H1 (cell line): ENCODE data around the gene ANKS1B. TPM values are rescaled to one million over a fixed set of nuclear protein-coding genes. Genes with fewer than 3 reads are reported as not detected.

Experiments
- CTCF ChIA-PET: fragments of 300-600 bp; sonication (Branson Sonifier 250); formaldehyde crosslinking; loops from one replicate; lab custom pipeline; 2021; ENCODE audit not compliant: partially characterized antibody; lab: Charles Lee
- POLR2A ChIA-PET: fragments of 300-600 bp; sonication (Branson Sonifier 250); formaldehyde crosslinking; loops from one replicate; lab custom pipeline; 2021; ENCODE audit warnings: inconsistent platforms; ENCODE audit not compliant: partially characterized antibody; lab: Charles Lee
- DNase-seq, 2 experiments: peaks; one replicate each; pipeline versions ENCODE4 v3.0.0 to v3.0.0-alpha.2; 2010 to 2022; ENCODE audit warnings: low spot score in 2 of 2, low read depth in 1 of 2, mixed read lengths in 1 of 2
- FAIRE-seq: peaks from 2 replicates; lab custom pipeline; 2011; peaks lifted over from hg19 to GRCh38; lab: Jason Lieb, UNC
- H2AFZ ChIP-seq: 2 replicates; pipeline ENCODE4 v1.8.1; 2012; ENCODE audit warnings: low read length, inconsistent platforms
- H2AK5ac ChIP-seq: 2 replicates; pipeline ENCODE4 v1.6.1; 2013; ENCODE audit warnings: low read depth, low read length
- H2BK120ac ChIP-seq: replicated peaks from 2 replicates; pipeline ENCODE3; 2013; ENCODE audit warnings: low read depth, low read length, inconsistent platforms
- H2BK12ac ChIP-seq: 2 replicates; pipeline ENCODE4 v1.6.1; 2013; ENCODE audit warnings: low read depth, low read length
- H2BK15ac ChIP-seq: 2 replicates; pipeline ENCODE4 v1.6.1; 2013; ENCODE audit warnings: low read length
- H2BK20ac ChIP-seq: 2 replicates; pipeline ENCODE4 v1.6.1; 2013; ENCODE audit warnings: low read length
- H2BK5ac ChIP-seq: 2 replicates; pipeline ENCODE4 v1.6.1; 2013; ENCODE audit warnings: low read depth, low read length
- H3K14ac ChIP-seq: 2 replicates; pipeline ENCODE4 v1.6.1; 2013; ENCODE audit warnings: inconsistent platforms; ENCODE audit not compliant: insufficient read length
- H3K18ac ChIP-seq: 2 replicates; pipeline ENCODE4 v1.6.1; 2013; ENCODE audit warnings: low read length; ENCODE audit errors: extremely low read depth
- H3K23ac ChIP-seq: 2 replicates; pipeline ENCODE4 v1.6.1; 2013; ENCODE audit warnings: inconsistent platforms; ENCODE audit not compliant: insufficient read length
- H3K23me2 ChIP-seq: 2 replicates; pipeline ENCODE4 v1.6.1; 2013; ENCODE audit warnings: low read depth, low read length
- H3K27ac ChIP-seq: 2 replicates; pipeline ENCODE4 v1.6.1; 2011; ENCODE audit warnings: low read depth, low read length, inconsistent platforms
- H3K27me3 ChIP-seq, 4 experiments: replicated peaks in 1 of 4; 1 replicate in 1 of 4; 2 replicates in 3 of 4; pipeline versions ENCODE4 v1.6.1 to v1.8.1; 2011 to 2013; ENCODE audit warnings: low read length in 3 of 4, mild to moderate bottlenecking in 3 of 4, inconsistent platforms in 2 of 4, mixed read lengths in 2 of 4, moderate library complexity in 1 of 4; ENCODE audit not compliant: control insufficient read depth in 3 of 4, insufficient read depth in 3 of 4; ENCODE audit errors: extremely low read depth in 1 of 4
- H3K36me3 ChIP-seq, 4 experiments: 2 replicates each; pipeline versions ENCODE4 v1.6.1 to v1.8.1; 2011 to 2013; ENCODE audit warnings: mild to moderate bottlenecking in 4 of 4, low read length in 3 of 4, moderate library complexity in 2 of 4, control low read depth in 1 of 4, inconsistent platforms in 1 of 4; ENCODE audit not compliant: insufficient read depth in 4 of 4, control insufficient read depth in 2 of 4
- H3K4ac ChIP-seq: replicated peaks from 2 replicates; pipeline ENCODE3; 2013; ENCODE audit warnings: low read length, low read depth, mixed read lengths, inconsistent platforms; ENCODE audit not compliant: insufficient read length
- H3K4me1 ChIP-seq, 4 experiments: replicated peaks in 1 of 4; 1 replicate in 1 of 4; 2 replicates in 3 of 4; pipeline versions ENCODE4 v1.6.1 to v1.8.1; 2011 to 2013; ENCODE audit warnings: low read length in 3 of 4, inconsistent platforms in 2 of 4, mixed read lengths in 1 of 4; ENCODE audit not compliant: insufficient read depth in 4 of 4, control insufficient read depth in 3 of 4
- H3K4me2 ChIP-seq, 2 experiments: 2 replicates each; pipeline versions ENCODE4 v1.6.1 to v1.8.1; 2011 to 2013; ENCODE audit warnings: low read depth in 2 of 2, low read length in 2 of 2, control low read depth in 1 of 2, inconsistent platforms in 1 of 2, mild to moderate bottlenecking in 1 of 2; ENCODE audit not compliant: insufficient read depth in 1 of 2
- H3K4me3 ChIP-seq, 4 experiments: fragments of 200-600, 300-600 bp in 1 of 4; sonication (generic), shearing (Covaris generic), sonication (Bioruptor Twin) in 1 of 4; 2 replicates each; pipeline versions ENCODE4 v1.5.1 to v1.8.1; 2011 to 2016; ENCODE audit warnings: low read length in 4 of 4, low read depth in 3 of 4, control low read depth in 2 of 4, inconsistent platforms in 2 of 4, mild to moderate bottlenecking in 2 of 4, mixed read lengths in 1 of 4, moderate library complexity in 1 of 4; ENCODE audit not compliant: insufficient read depth in 2 of 4; ENCODE audit errors: extremely low read depth in 1 of 4
- H3K56ac ChIP-seq: replicated peaks from 2 replicates; pipeline ENCODE3; 2013; ENCODE audit warnings: low read depth, mild to moderate bottlenecking, mixed read lengths, low read length, inconsistent platforms; ENCODE audit not compliant: insufficient read length
- H3K79me1 ChIP-seq: 2 replicates; pipeline ENCODE4 v1.6.1; 2013; ENCODE audit warnings: low read depth, low read length, control low read depth
- H3K79me2 ChIP-seq, 2 experiments: 2 replicates each; pipeline versions ENCODE4 v1.6.1 to v1.8.1; 2012 to 2013; ENCODE audit warnings: low read length in 2 of 2, mild to moderate bottlenecking in 2 of 2, inconsistent platforms in 1 of 2; ENCODE audit not compliant: insufficient read depth in 2 of 2, control insufficient read depth in 1 of 2
- H3K9ac ChIP-seq, 4 experiments: replicated peaks in 1 of 4; 1 replicate in 1 of 4; 2 replicates in 3 of 4; pipeline versions ENCODE4 v1.6.1 to v1.8.1; 2011 to 2013; ENCODE audit warnings: low read depth in 3 of 4, low read length in 3 of 4, control low read depth in 2 of 4, mild to moderate bottlenecking in 2 of 4, moderate library complexity in 2 of 4, inconsistent platforms in 1 of 4; ENCODE audit errors: extremely low read depth in 1 of 4
- H3K9me3 ChIP-seq, 2 experiments: 2 replicates each; pipeline versions ENCODE4 v1.6.1 to v1.8.1; 2012 to 2013; ENCODE audit warnings: mild to moderate bottlenecking in 2 of 2, moderate library complexity in 2 of 2, control low read depth in 1 of 2, inconsistent platforms in 1 of 2, low read depth in 1 of 2, low read length in 1 of 2, mixed read lengths in 1 of 2; ENCODE audit not compliant: insufficient read depth in 2 of 2
- H4K20me1 ChIP-seq, 2 experiments: replicated peaks in 1 of 2; 2 replicates each; pipeline versions ENCODE3 to v1.8.1; 2011 to 2013; ENCODE audit warnings: inconsistent platforms in 2 of 2, low read length in 2 of 2, mild to moderate bottlenecking in 1 of 2; ENCODE audit not compliant: insufficient read depth in 2 of 2, control insufficient read depth in 1 of 2
- H4K5ac ChIP-seq: 2 replicates; pipeline ENCODE4 v1.6.1; 2013; ENCODE audit warnings: low read length, low read depth, mixed read lengths, inconsistent platforms; ENCODE audit not compliant: insufficient read length
- H4K8ac ChIP-seq: 2 replicates; pipeline ENCODE4 v1.8.0; 2013; ENCODE audit warnings: mild to moderate bottlenecking, moderate library complexity, low read length, inconsistent platforms; ENCODE audit not compliant: insufficient read depth; ENCODE audit errors: extremely low read depth
- H4K91ac ChIP-seq: replicated peaks from 2 replicates; pipeline ENCODE3; 2013; ENCODE audit warnings: low read length, mixed read lengths, inconsistent platforms; ENCODE audit not compliant: insufficient read length
- BACH1 ChIP-seq: IDR thresholded peaks from 2 replicates; pipeline ENCODE4 v1.6.1; 2012; ENCODE audit warnings: low read length, improper control_type of control experiment
- BCL11A ChIP-seq, 2 experiments: IDR thresholded peaks; one replicate each; pipeline ENCODE4 v1.6.1; 2011; ENCODE audit warnings: low read depth in 2 of 2, low read length in 2 of 2, mild to moderate bottlenecking in 2 of 2
- EP300 ChIP-seq, 2 experiments: IDR thresholded peaks; 1 replicate in 1 of 2; 2 replicates in 1 of 2; pipeline ENCODE4 v1.6.1; 2011 to 2012; ENCODE audit warnings: low read depth in 2 of 2, low read length in 2 of 2, mild to moderate bottlenecking in 2 of 2, borderline replicate concordance in 1 of 2, inconsistent platforms in 1 of 2, moderate library complexity in 1 of 2
- GTF2F1 ChIP-seq: IDR thresholded peaks from 2 replicates; pipeline ENCODE4 v1.6.1; 2012; ENCODE audit warnings: low read depth, low read length, improper control_type of control experiment, borderline replicate concordance
- HDAC2 ChIP-seq, 2 experiments: fragments of 300-600 bp in 1 of 2; sonication (generic) in 1 of 2; IDR thresholded peaks; 2 replicates each; pipeline ENCODE4 v1.6.1; 2011 to 2012; ENCODE audit warnings: low read depth in 2 of 2, low read length in 2 of 2, mild to moderate bottlenecking in 2 of 2, moderate library complexity in 2 of 2, borderline replicate concordance in 1 of 2, inconsistent platforms in 1 of 2
- HDAC6 ChIP-seq: IDR thresholded peaks from one replicate; pipeline ENCODE4 v1.7.1; 2012; ENCODE audit warnings: low read depth, mild to moderate bottlenecking, inconsistent platforms, low read length, moderate library complexity
- MAX ChIP-seq: IDR thresholded peaks from 2 replicates; pipeline ENCODE4 v1.6.1; 2012; ENCODE audit warnings: inconsistent platforms
- NRF1 ChIP-seq: IDR thresholded peaks from 2 replicates; pipeline ENCODE4 v1.6.1; 2011; ENCODE audit warnings: mild to moderate bottlenecking, low read depth, low read length, improper control_type of control experiment
- RAD21 ChIP-seq, 2 experiments: IDR thresholded peaks in 1 of 2; conservative IDR thresholded peaks in 1 of 2; 2 replicates each; pipeline ENCODE4 v1.6.1; 2011; ENCODE audit warnings: low read depth in 2 of 2, low read length in 2 of 2, improper control_type of control experiment in 1 of 2, inconsistent platforms in 1 of 2, mild to moderate bottlenecking in 1 of 2, moderate library complexity in 1 of 2
- RXRA ChIP-seq: IDR thresholded peaks from 2 replicates; pipeline ENCODE4 v1.6.1; 2011; ENCODE audit warnings: low read depth, mild to moderate bottlenecking, low read length, moderate library complexity; ENCODE audit not compliant: insufficient read depth
- YY1 ChIP-seq: IDR thresholded peaks from 2 replicates; pipeline ENCODE4 v1.6.1; 2011; ENCODE audit warnings: low read depth, mild to moderate bottlenecking, low read length
- WGBS, 2 experiments: shearing (Covaris generic) in 1 of 2; methylation state at CpG; one replicate each; pipeline versions ENCODE4 v1.1.6 to v1.1.7; 2013 to 2015; ENCODE audit warnings: low lambda C conversion rate in 2 of 2, mixed read lengths in 2 of 2, inconsistent platforms in 1 of 2, low coverage in 1 of 2, missing lambda C conversion rate in 1 of 2; ENCODE audit not compliant: insufficient replicate concordance in 2 of 2, insufficient coverage in 1 of 2, insufficient read length in 1 of 2; ENCODE audit errors: extremely low coverage in 1 of 2, missing lambda C conversion rate in 1 of 2; 5-methylcytosine and 5-hydroxymethylcytosine counted together
- polyA plus RNA-seq, 7 experiments: library from polyadenylated mRNA; depleted of rRNA in 3 of 7; stranded (reverse) in 5 of 7; unstranded in 2 of 7; fragments of >200 nt in 5 of 7; fragments of 200-250 nt in 2 of 7; gene quantifications; 1 replicate in 5 of 7; 2 replicates in 1 of 7; 4 replicates in 1 of 7; pipeline versions ENCODE4 v1.2.1 to v1.2.3, GENCODE V29; 2011 to 2013; ENCODE audit warnings: missing spikeins in 2 of 7, mixed read lengths in 2 of 7
- total RNA-seq: library from RNA; stranded (reverse); fragmentation: NEBNext Ultra II Directional; extraction: Animal tissue kit (Norgen Biotek cat#: 25700); gene quantifications from 2 replicates; pipeline ENCODE4 v1.2.1, GENCODE V29; 2021

ANKS1B gene
- total and polyA plus RNA-seq, 2 of the 8 experiments (the other 6 are each of a cell fraction or from before 2014, with no cell fraction given): 2.7 to 6.1 TPM

GRCh38 chr12:98990648-98991047 lies 994.1 kb downstream of the ANKS1B start:
- no peaks in the 10 kb centered on the region for H3K79me1 ChIP-seq
- no peak for TF ChIP-seq RAD21 (IDR thresholded peaks at IDR 0.05 in 1 of 2, conservative IDR thresholded peaks at IDR 0.05 in 1 of 2; ENCODE audit: low read depth in 2 of 2, low read length in 2 of 2)
- TF ChIP-seq MAX: no peak
- no peak for TF ChIP-seq BACH1
- TF ChIP-seq EP300 (IDR thresholded peaks at IDR 0.05; ENCODE audit: borderline replicate concordance in 1 of 2, low read depth in 2 of 2, low read length in 2 of 2): no peak
- no peak for TF ChIP-seq YY1
- no peak for TF ChIP-seq HDAC2 (IDR thresholded peaks at IDR 0.05; ENCODE audit: borderline replicate concordance in 1 of 2, low read depth in 2 of 2, low read length in 2 of 2)
- TF ChIP-seq HDAC6: no peak
- TF ChIP-seq BCL11A (IDR thresholded peaks at IDR 0.05; ENCODE audit: low read depth in 2 of 2, low read length in 2 of 2): no peak
- no peak for TF ChIP-seq GTF2F1
- TF ChIP-seq NRF1: no peak
- no peak for TF ChIP-seq RXRA
- no peak overlapping the region for H3K4me2 ChIP-seq
- H3K23ac ChIP-seq: no peak overlapping the region
- no peak overlapping the region for H2AFZ ChIP-seq
- no peak for FAIRE-seq
- H3K4ac ChIP-seq: no peak overlapping the region
- no peak overlapping the region for H2BK12ac ChIP-seq
- H3K36me3 ChIP-seq: no peaks in the 10 kb centered on the region
- no peak overlapping the region for H2BK5ac ChIP-seq
- H3K14ac ChIP-seq: no peak overlapping the region
- H4K20me1 ChIP-seq: no peaks in the 10 kb centered on the region
- no peak overlapping the region for H4K5ac ChIP-seq
- no peaks in the 10 kb centered on the region for H3K23me2 ChIP-seq
- POLR2A ChIA-PET: no interaction called here
- no peak overlapping the region for H2BK20ac ChIP-seq
- no peaks in the 10 kb centered on the region for H3K79me2 ChIP-seq
- H3K56ac ChIP-seq: no peak overlapping the region
- H3K9me3 ChIP-seq: no peaks in the 10 kb centered on the region; a peak in 1 of 4 replicates
- no peak overlapping the region for H3K18ac ChIP-seq
- CTCF ChIA-PET: interaction anchor here (1.4 to 1.9 kb wide), 2 partner anchors 8 to 419 kb away, joined by 3 to 11 read pairs; no protein-coding TSS in a partner anchor
- H2BK15ac ChIP-seq: no peak overlapping the region
- no peak overlapping the region for H2AK5ac ChIP-seq
- H3K4me1 ChIP-seq: no peaks in the 10 kb centered on the region
- no peak overlapping the region for H4K91ac ChIP-seq
- no peak overlapping the region for H3K27ac ChIP-seq
- no peak overlapping the region for H3K9ac ChIP-seq
- no peak overlapping the region for H4K8ac ChIP-seq
- H3K4me3 ChIP-seq: no peak overlapping the region
- no peak overlapping the region for H2BK120ac ChIP-seq
- no peak for DNase-seq
- 87% methylated on average over 3 of the region's 3 CpGs; no CpG with 5 or more reads in 1 of the 2 experiments for WGBS, 2 experiments
- no peaks in the 10 kb centered on the region for H3K27me3 ChIP-seq
